UCSD-AML1 (cell line): ENCODE results near the gene YOD1.

Source experiments
- DNase-seq: peaks from one replicate; lab custom pipeline; 2025; ENCODE audit not compliant: unreplicated experiment; lab: John Stamatoyannopoulos, UW

YOD1 gene

GRCh38 chr1:207051191-207051943 is at the start of gene YOD1:
Gene YOD1, minus strand, starts transcription at chr1:207051208. Its CDS starts 178 bp downstream, at chr1:207051030.
- DNase-seq, result no peak

- DNase-seq, result no peak
Measured at GRCh38 chr1:207097871-207098324, 46.9 kb upstream of the YOD1 start.

- DNase-seq, result no peak
Measured at GRCh38 chr1:207093944-207094343, 42.9 kb upstream of the YOD1 start.

- no peak for DNase-seq
Measured at GRCh38 chr1:207091200-207091908, 40.3 kb upstream of the YOD1 start.

GRCh38 chr1:207089627-207090355 is 38.8 kb upstream of the YOD1 start:
- no peak for DNase-seq

- no peak for DNase-seq
Measured at GRCh38 chr1:207088701-207089626, 38.0 kb upstream of the YOD1 start, which contains the start of gene C4BPB. Gene C4BPB, plus strand, starts transcription at chr1:207088860. Its CDS starts 672 bp downstream, at chr1:207089532.

- no peak for DNase-seq
Measured at GRCh38 chr1:207088161-207088560, 37.2 kb upstream of the YOD1 start.

GRCh38 chr1:207085887-207086286 is 34.9 kb upstream of the YOD1 start:
- no peak for DNase-seq

- DNase-seq, result no peak
Measured at GRCh38 chr1:207084701-207085180, 33.7 kb upstream of the YOD1 start.

GRCh38 chr1:207084232-207084631 is 33.2 kb upstream of the YOD1 start:
- DNase-seq, result no peak

GRCh38 chr1:207081806-207082205 is 30.8 kb upstream of the YOD1 start:
- no peak for DNase-seq

GRCh38 chr1:207081088-207081487 is 30.1 kb upstream of the YOD1 start:
- DNase-seq, result no peak

- DNase-seq, result no peak
Measured at GRCh38 chr1:207079706-207080241, 28.8 kb upstream of the YOD1 start.

GRCh38 chr1:207078578-207079132 is 27.6 kb upstream of the YOD1 start:
- no peak for DNase-seq

- DNase-seq, result peak; percentile 44
Measured at GRCh38 chr1:207077470-207078377, 26.7 kb upstream of the YOD1 start.

GRCh38 chr1:207077012-207077411 is 26.0 kb upstream of the YOD1 start:
- DNase-seq, result no peak

GRCh38 chr1:207076181-207076955 is 25.4 kb upstream of the YOD1 start:
- no peak for DNase-seq
